HEK293T (cell line): ENCODE data around the gene CMTM7.

Experiments
- CTCF ChIA-PET: fragments of 350-600 bp; formaldehyde crosslinking; extraction: SDS; loops from one replicate; lab custom pipeline; 2021; ENCODE audit warnings: antibody characterized with exemption, inconsistent platforms; lab: Yijun Ruan, JAX
- POLR2A ChIA-PET: fragments of 350-600 bp; formaldehyde crosslinking; extraction: SDS; loops from one replicate; lab custom pipeline; 2020; ENCODE audit warnings: antibody characterized with exemption, inconsistent platforms; lab: Yijun Ruan, JAX
- DNase-seq: peaks from one replicate; pipeline ENCODE4 v3.0.0; 2012; ENCODE audit warnings: mixed read lengths; ENCODE audit errors: extremely low spot score
- CTBP1 ChIP-seq: fragments of 450-650 bp; IDR thresholded peaks from 2 replicates; pipeline ENCODE4 v1.6.1; 2016; ENCODE audit warnings: borderline replicate concordance
- FOXK2 ChIP-seq: fragments of 450-650 bp; IDR thresholded peaks from 2 replicates; pipeline ENCODE4 v1.6.1; 2016; ENCODE audit warnings: mild to moderate bottlenecking

The CMTM7 gene

DNA sequence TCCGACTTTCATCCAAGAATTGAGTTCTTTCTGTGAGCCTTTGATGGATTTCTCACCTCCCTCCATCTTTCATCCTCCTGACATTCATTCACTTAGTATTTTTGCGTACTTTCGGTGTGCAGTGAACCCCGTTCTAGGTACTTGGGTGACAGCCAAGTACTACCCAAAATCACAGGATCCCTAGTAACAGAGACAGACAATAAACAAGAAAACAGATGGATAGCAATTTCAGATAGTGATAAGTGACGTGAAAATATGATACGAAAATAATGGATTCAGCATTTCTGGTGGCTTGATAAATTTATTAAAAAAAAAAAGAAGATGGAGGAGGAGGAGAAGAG, 111.3 kb downstream of the CMTM7 start:
- TF ChIP-seq FOXK2: no peak
- no peak for TF ChIP-seq CTBP1
- ChIA-PET CTCF (no interaction called here), POLR2A (no interaction called here)
- no peak for DNase-seq
